CD4-positive, alpha-beta T cell (primary cell): Measurements from ENCODE around the gene PIK3R6. TPM values are rescaled to one million over a fixed set of nuclear protein-coding genes. Genes with fewer than 3 reads are reported as not detected.
A peak's percentile ranks its signal among the peaks of the same experiment; 100 is the strongest.

Experiments used
- ATAC-seq: fragments of 200-7000 bp; cut with Tn5 transposase; one replicate; pipeline ENCODE4 v1.10.0; 2022; ENCODE audit warnings: mild to moderate bottlenecking; ENCODE audit not compliant: poor library complexity
- CTCF ChIA-PET: fragments of 350-600 bp; sonication (Branson Sonifier 250); formaldehyde crosslinking; loops from one replicate; lab custom pipeline; 2021; ENCODE audit warnings: antibody characterized with exemption, inconsistent platforms; lab: Charles Lee
- POLR2A ChIA-PET: fragments of 350-600 bp; sonication (Branson Sonifier 250); formaldehyde crosslinking; loops from one replicate; lab custom pipeline; 2021; ENCODE audit warnings: antibody characterized with exemption, inconsistent platforms; lab: Charles Lee
- DNase-seq, 14 experiments: peaks; one replicate each; pipeline ENCODE4 v3.0.0-alpha.2; 2013 to 2020; ENCODE audit warnings: mixed read lengths in 2 of 14
- H3K27ac ChIP-seq, 2 donors: one replicate each; pipeline versions ENCODE4 v1.5.1 to v1.7.0; 2013; ENCODE audit warnings: low read length in 2 of 2, low read depth in 1 of 2, mild to moderate bottlenecking in 1 of 2
- H3K27me3 ChIP-seq, 2 experiments: 1 replicate in 1 of 2; 2 replicates in 1 of 2; pipeline versions ENCODE4 v1.6.1 to v1.7.0; 2013; ENCODE audit warnings: low read length in 2 of 2, control low read depth in 1 of 2, mild to moderate bottlenecking in 1 of 2, moderate library complexity in 1 of 2; ENCODE audit not compliant: insufficient read depth in 2 of 2, control insufficient read depth in 1 of 2
- H3K36me3 ChIP-seq: one replicate; pipeline ENCODE4 v1.6.1; 2013; ENCODE audit warnings: low read length, control low read depth; ENCODE audit not compliant: insufficient read depth
- H3K4me1 ChIP-seq: one replicate; pipeline ENCODE4 v1.6.1; 2013; ENCODE audit warnings: low read length, control low read depth; ENCODE audit not compliant: insufficient read depth
- H3K4me3 ChIP-seq: one replicate; pipeline ENCODE4 v1.5.1; 2013; ENCODE audit warnings: mild to moderate bottlenecking, low read length, moderate library complexity
- H3K9me3 ChIP-seq, 2 experiments: 1 replicate in 1 of 2; 2 replicates in 1 of 2; pipeline versions ENCODE4 v1.6.1 to v1.7.0; 2013; ENCODE audit warnings: low read length in 2 of 2, mild to moderate bottlenecking in 2 of 2, control low read depth in 1 of 2, moderate library complexity in 1 of 2; ENCODE audit not compliant: control insufficient read depth in 1 of 2, insufficient read depth in 1 of 2
- H3K27ac Mint-ChIP-seq: one replicate; pipeline ENCODE4 v1.8.0; 2020; ENCODE audit warnings: mixed read lengths
- H3K27me3 Mint-ChIP-seq: one replicate; pipeline ENCODE4 v1.8.0; 2021; ENCODE audit warnings: mixed read lengths
- H3K36me3 Mint-ChIP-seq: one replicate; pipeline ENCODE4 v1.8.0; 2021; ENCODE audit warnings: low read depth, mixed read lengths
- H3K4me1 Mint-ChIP-seq: one replicate; pipeline ENCODE4 v1.8.0; 2021; ENCODE audit warnings: low read depth, mixed read lengths
- H3K4me3 Mint-ChIP-seq: one replicate; pipeline ENCODE4 v1.8.0; 2020; ENCODE audit warnings: mild to moderate bottlenecking, mixed read lengths
- H3K9me3 Mint-ChIP-seq: one replicate; pipeline ENCODE4 v1.8.0; 2020; ENCODE audit warnings: mixed read lengths
- intact Hi-C, 2 experiments: fragments of 100-400 bp; cut with DNase I in 1 of 2; cut with micrococcal nuclease in 1 of 2; formaldehyde crosslinking; loops; one replicate each; pipeline versions ENCODE4 v1.15.1 to v1.9.0; 2023 to 2025; cut with DNase I, micrococcal nuclease
- total RNA-seq, 174 experiments: library from RNA in 2 of 174; stranded (reverse) in 2 of 174; gene quantifications; one replicate each; pipeline ENCODE4 v1.2.3 and lab custom pipeline; 2021 to 2026
- TF ChIP-seq, protein P1 (sequence below): fragments of 200-600 bp; IDR thresholded peaks from one replicate; pipeline ENCODE4 v1.8.0; 2022; ENCODE audit warnings: antibody characterized with exemption, mild to moderate bottlenecking

The PIK3R6 gene
- total RNA-seq, 2 experiments from 2014 or later = 0.50 to 0.60 TPM

DNA sequence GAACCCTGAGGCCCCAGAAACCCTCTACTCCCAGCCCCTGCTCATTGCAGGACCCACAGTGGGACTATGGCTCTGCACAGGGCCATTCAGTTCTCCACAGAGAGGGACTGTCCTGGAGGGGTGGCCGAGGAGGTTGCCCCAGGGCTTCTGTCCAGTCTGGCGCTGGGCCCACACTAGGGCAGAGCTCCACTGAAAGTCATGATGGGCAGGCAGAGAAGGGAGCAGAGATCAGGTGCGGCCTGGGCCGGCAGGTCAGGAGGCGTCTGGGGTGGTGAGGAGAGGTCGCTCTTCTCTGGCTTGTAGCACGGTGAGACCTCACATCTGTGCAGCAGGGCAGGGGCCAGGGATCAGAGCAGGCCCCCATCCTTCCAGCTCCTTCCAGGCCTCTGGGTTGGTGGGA is 13.0 kb upstream of the PIK3R6 start:
- intact Hi-C loops = no loop called here
- H3K27me3 Mint-ChIP-seq = no peaks in the 10 kb centered on the region
- ATAC-seq (no peak), DNase-seq (peak in 1 of 14 experiments; percentile 12)
- Histone ChIP-seq H3K4me3 (no peak overlapping the region), H3K27me3 (no peaks in the 10 kb centered on the region), H3K9me3 (no peaks in the 10 kb centered on the region), H3K36me3 (peaks cover 75% of the 10 kb centered on the region), H3K27ac (no peak overlapping the region), H3K4me1 (no peaks in the 10 kb centered on the region)
- H3K36me3 Mint-ChIP-seq = peaks cover 80% of the 10 kb centered on the region
- no peaks in the 10 kb centered on the region for H3K4me1 Mint-ChIP-seq
- POLR2A ChIA-PET = no interaction called here
- H3K27ac Mint-ChIP-seq = no peak overlapping the region
- CTCF ChIA-PET = no interaction called here
- no peak overlapping the region for H3K4me3 Mint-ChIP-seq
- H3K9me3 Mint-ChIP-seq = no peaks in the 10 kb centered on the region
- TF ChIP-seq, protein P1, sequence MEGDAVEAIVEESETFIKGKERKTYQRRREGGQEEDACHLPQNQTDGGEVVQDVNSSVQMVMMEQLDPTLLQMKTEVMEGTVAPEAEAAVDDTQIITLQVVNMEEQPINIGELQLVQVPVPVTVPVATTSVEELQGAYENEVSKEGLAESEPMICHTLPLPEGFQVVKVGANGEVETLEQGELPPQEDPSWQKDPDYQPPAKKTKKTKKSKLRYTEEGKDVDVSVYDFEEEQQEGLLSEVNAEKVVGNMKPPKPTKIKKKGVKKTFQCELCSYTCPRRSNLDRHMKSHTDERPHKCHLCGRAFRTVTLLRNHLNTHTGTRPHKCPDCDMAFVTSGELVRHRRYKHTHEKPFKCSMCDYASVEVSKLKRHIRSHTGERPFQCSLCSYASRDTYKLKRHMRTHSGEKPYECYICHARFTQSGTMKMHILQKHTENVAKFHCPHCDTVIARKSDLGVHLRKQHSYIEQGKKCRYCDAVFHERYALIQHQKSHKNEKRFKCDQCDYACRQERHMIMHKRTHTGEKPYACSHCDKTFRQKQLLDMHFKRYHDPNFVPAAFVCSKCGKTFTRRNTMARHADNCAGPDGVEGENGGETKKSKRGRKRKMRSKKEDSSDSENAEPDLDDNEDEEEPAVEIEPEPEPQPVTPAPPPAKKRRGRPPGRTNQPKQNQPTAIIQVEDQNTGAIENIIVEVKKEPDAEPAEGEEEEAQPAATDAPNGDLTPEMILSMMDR = no peak

DNA sequence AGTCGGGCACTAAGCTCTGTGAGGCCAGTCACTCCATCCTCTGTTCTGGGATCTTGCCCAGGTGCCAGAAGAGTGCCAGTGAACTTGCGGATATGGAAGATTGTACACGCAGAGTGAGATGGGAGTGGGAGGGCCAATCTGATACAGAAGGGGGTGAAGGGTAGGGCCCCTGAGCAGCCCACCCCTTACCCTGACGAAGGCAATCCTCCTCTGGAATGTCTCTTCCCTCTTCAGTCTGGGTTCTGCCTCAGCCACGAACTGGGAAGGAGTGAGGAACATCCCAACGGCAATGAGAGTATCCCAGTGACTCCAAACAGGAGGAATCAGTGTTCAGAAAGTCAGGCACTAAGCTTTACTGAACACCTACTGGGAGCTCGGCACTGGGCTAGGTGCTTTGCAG is 11.9 kb upstream of the PIK3R6 start:
- TF ChIP-seq, protein P1 = no peak
- Histone ChIP-seq H3K27ac (no peak overlapping the region), H3K36me3 (peaks cover 68% of the 10 kb centered on the region), H3K27me3 (no peaks in the 10 kb centered on the region), H3K9me3 (no peaks in the 10 kb centered on the region), H3K4me3 (no peak overlapping the region), H3K4me1 (no peaks in the 10 kb centered on the region)
- no peak for ATAC-seq
- H3K36me3 Mint-ChIP-seq = peaks cover 71% of the 10 kb centered on the region
- no peak overlapping the region for H3K4me3 Mint-ChIP-seq
- ChIA-PET CTCF (no interaction called here), POLR2A (no interaction called here)
- intact Hi-C loops = no loop called here
- no peak for DNase-seq
- no peak overlapping the region for H3K27ac Mint-ChIP-seq
- no peaks in the 10 kb centered on the region for H3K27me3 Mint-ChIP-seq
- H3K4me1 Mint-ChIP-seq = peaks cover 4% of the 10 kb centered on the region
- no peaks in the 10 kb centered on the region for H3K9me3 Mint-ChIP-seq

DNA sequence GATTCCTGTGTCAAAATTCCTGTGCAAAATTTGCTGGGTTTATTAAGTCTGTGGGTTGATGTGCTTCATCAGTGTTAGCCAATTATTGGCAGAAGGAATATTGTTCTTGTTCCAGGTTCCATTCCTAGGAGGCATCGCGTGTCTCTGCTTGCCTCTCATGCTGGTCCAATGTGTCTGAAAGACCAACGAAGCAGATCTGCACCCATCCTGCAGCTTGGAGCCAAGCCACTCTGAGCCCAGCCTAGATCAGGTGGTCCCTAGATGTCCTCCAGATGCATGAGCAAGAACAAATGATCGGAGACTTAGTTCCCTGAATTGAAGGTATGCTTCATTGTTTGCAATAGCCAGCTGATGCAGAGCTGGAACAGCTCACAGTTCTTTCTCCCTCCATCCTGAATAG is 10.5 kb upstream of the PIK3R6 start:
- intact Hi-C loops = no loop called here
- POLR2A ChIA-PET = no interaction called here
- H3K36me3 ChIP-seq = peaks cover 54% of the 10 kb centered on the region

More for the DNA sequence above, 10.5 kb upstream of the PIK3R6 start:
- Mint-ChIP-seq H3K36me3 (peaks cover 56% of the 10 kb centered on the region), H3K27ac (peak overlapping the region; percentile 16), H3K4me1 (peaks cover 4% of the 10 kb centered on the region), H3K9me3 (no peaks in the 10 kb centered on the region), H3K4me3 (no peak overlapping the region), H3K27me3 (no peaks in the 10 kb centered on the region)
- DNase-seq (peak in 1 of 14 experiments; percentile 1), ATAC-seq (no peak)
- no peaks in the 10 kb centered on the region for H3K4me1 ChIP-seq
- TF ChIP-seq, protein P1 = no peak
- H3K27me3 ChIP-seq = no peaks in the 10 kb centered on the region
- H3K27ac ChIP-seq = no peak overlapping the region
- no peak overlapping the region for H3K4me3 ChIP-seq
- CTCF ChIA-PET = no interaction called here
- H3K9me3 ChIP-seq = no peaks in the 10 kb centered on the region
